Measurements from ENCODE around the gene LRR1.

LRR1 gene

GRCh38 chr14:49578141-49578540 lies 20.6 kb upstream of the LRR1 start:
- Histone ChIP-seq H3K4ac (ENCODE audit: low read length) (no peak overlapping the region), H4K91ac (ENCODE audit: low read depth, low read length, poor library complexity) (no peak overlapping the region), H2AFZ (ENCODE audit: low read length) (no peak overlapping the region), H3K23ac (ENCODE audit: low read depth, low read length, poor library complexity) (no peak overlapping the region), H2BK15ac (ENCODE audit: low read length) (no peak overlapping the region), H2BK12ac (ENCODE audit: low read length) (no peak overlapping the region), H2BK5ac (ENCODE audit: low read length) (no peak overlapping the region), H3K18ac (ENCODE audit: low read length) (no peak overlapping the region), H4K8ac (ENCODE audit: low read depth, low read length) (no peak overlapping the region), H3K79me1 (ENCODE audit: low read depth, low read length) (no peaks in the 10 kb centered on the region), H3K14ac (ENCODE audit: low read length) (no peak overlapping the region), H3K27ac (replicated peaks; ENCODE audit: low read length) (no peak overlapping the region), H3K36me3 (replicated peaks in 1 of 2; ENCODE audit: control insufficient read depth in 2 of 2, insufficient read depth in 2 of 2, low read length in 2 of 2) (peaks cover 19 to 76% of the 10 kb centered on the region in 2 donors), H3K9ac (ENCODE audit: low read depth, low read length, poor library complexity) (no peak overlapping the region), H3K4me3 (ENCODE audit: low read length in 2 of 2) (no peak overlapping the region), H2AK5ac (ENCODE audit: low read depth, low read length) (no peak overlapping the region), H3K27me3 (ENCODE audit: control insufficient read depth in 3 of 3, insufficient read depth in 3 of 3, low read depth in 1 of 3, low read length in 3 of 3) (no peaks in the 10 kb centered on the region), H3K4me2 (ENCODE audit: insufficient read depth, low read length, poor library complexity, severe bottlenecking) (no peak overlapping the region), H3K4me1 (ENCODE audit: control insufficient read depth in 2 of 2, insufficient read depth in 1 of 2, low read depth in 1 of 2, low read length in 2 of 2) (peaks cover 0 to 1% of the 10 kb centered on the region in 2 donors), H3K9me3 (replicated peaks in 1 of 2; ENCODE audit: control insufficient read depth in 2 of 2, insufficient read depth in 1 of 2, low read depth in 1 of 2, low read length in 2 of 2) (peaks cover 0 to 2% of the 10 kb centered on the region in 2 donors), H2BK120ac (ENCODE audit: low read depth, low read length) (no peak overlapping the region)
- no peak for DNase-seq (ENCODE audit: low spot score)
- 100% methylated on average over 1 of the region's 1 CpG; no CpG with 5 or more reads in 1 of the 2 donors for WGBS, 2 donors (ENCODE audit: extremely low coverage in 2 of 2, insufficient read length in 2 of 2, insufficient replicate concordance in 1 of 2)

DNA sequence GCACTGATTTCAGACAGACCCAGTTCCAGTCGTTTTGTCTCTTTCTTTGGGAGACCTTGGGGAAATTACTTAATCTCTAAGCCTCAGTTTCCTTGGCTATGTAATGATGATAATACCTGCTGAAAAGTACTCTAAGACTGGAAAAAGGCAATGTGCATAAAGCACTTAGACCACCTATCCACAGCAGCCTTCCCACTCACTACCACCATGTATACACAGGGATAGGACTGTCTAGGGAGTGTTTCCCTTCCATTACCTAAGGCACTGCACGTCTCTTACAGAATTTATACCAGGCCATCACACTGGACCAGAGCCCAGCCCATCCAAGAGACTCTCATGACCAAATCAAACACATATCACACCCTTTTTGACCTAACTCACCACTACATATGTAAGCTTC lies 18.9 kb upstream of the LRR1 start:
- Histone ChIP-seq H2BK120ac (ENCODE audit: low read depth, low read length) (no peak overlapping the region), H2AK5ac (ENCODE audit: low read depth, low read length) (no peak overlapping the region), H3K9me3 (replicated peaks in 1 of 2; ENCODE audit: control insufficient read depth in 2 of 2, insufficient read depth in 1 of 2, low read depth in 1 of 2, low read length in 2 of 2) (no peaks in the 10 kb centered on the region), H3K4me1 (ENCODE audit: control insufficient read depth in 2 of 2, insufficient read depth in 1 of 2, low read depth in 1 of 2, low read length in 2 of 2) (peaks cover 7% of the 10 kb centered on the region in 2 donors), H2BK12ac (ENCODE audit: low read length) (no peak overlapping the region), H4K91ac (ENCODE audit: low read depth, low read length, poor library complexity) (no peak overlapping the region), H2BK15ac (ENCODE audit: low read length) (no peak overlapping the region), H2AFZ (ENCODE audit: low read length) (no peak overlapping the region), H3K23ac (ENCODE audit: low read depth, low read length, poor library complexity) (no peak overlapping the region), H3K79me1 (ENCODE audit: low read depth, low read length) (no peaks in the 10 kb centered on the region), H2BK5ac (ENCODE audit: low read length) (no peak overlapping the region), H3K14ac (ENCODE audit: low read length) (no peak overlapping the region), H3K9ac (ENCODE audit: low read depth, low read length, poor library complexity) (no peak overlapping the region), H3K4me2 (ENCODE audit: insufficient read depth, low read length, poor library complexity, severe bottlenecking) (no peak overlapping the region), H3K4ac (ENCODE audit: low read length) (no peak overlapping the region), H3K4me3 (ENCODE audit: low read length in 2 of 2) (no peak overlapping the region), H4K8ac (ENCODE audit: low read depth, low read length) (no peak overlapping the region), H3K27ac (replicated peaks; ENCODE audit: low read length) (no peak overlapping the region), H3K18ac (ENCODE audit: low read length) (no peak overlapping the region), H3K27me3 (ENCODE audit: control insufficient read depth in 3 of 3, insufficient read depth in 3 of 3, low read depth in 1 of 3, low read length in 3 of 3) (no peaks in the 10 kb centered on the region), H3K36me3 (replicated peaks in 1 of 2; ENCODE audit: control insufficient read depth in 2 of 2, insufficient read depth in 2 of 2, low read length in 2 of 2) (peaks cover 23 to 81% of the 10 kb centered on the region in 2 donors)
- WGBS, 2 donors (ENCODE audit: extremely low coverage in 2 of 2, insufficient read length in 2 of 2, insufficient replicate concordance in 1 of 2) = no CpG with 5 or more reads among the region's 2 CpGs
- DNase-seq (ENCODE audit: low spot score) = no peak

DNA sequence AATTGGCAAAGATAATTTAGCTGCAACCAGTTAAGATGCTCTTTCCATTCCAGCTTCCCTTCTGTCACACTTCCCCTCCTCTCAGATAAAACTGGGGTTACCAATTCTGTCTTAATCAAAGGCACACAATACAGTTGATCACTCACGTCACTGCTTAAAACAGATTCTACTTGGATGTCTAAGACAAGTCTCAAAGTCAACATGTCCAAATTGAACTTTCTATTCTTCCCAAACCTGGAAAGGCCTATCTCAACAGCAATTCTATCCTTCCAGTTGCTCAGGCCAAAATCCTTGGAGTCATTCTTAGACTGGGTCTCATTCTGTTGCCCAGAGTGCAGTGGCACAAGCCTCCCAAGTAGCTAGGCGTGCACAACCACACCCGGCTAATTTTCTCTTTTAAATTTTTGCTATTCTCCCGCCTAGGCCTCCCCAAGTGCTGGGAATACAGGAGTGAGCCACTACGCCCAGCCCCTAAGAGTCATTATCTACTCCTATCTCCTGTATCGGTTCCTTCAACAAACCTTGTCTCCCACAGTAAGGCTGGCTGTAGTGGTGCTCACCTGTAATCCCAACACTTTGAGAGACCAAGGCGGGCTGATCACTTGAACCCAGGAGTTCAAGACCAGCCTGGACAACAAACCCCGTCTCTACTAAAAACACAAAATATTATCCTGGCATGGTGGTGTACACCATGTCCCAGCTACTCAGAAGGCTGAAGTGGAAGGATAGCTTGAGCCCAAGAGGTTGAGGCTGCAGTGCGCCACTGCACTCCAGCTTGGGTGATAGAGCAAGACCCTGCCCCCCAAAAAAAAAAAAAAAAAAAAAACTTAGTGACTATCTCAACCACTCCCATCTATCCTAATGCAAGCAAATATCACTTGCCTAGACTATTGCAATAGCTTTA lies 17.3 kb upstream of the LRR1 start:
- no peak overlapping the region for H3K4me2 ChIP-seq (ENCODE audit: insufficient read depth, low read length, poor library complexity, severe bottlenecking)
- H2AFZ ChIP-seq (ENCODE audit: low read length) = no peak overlapping the region
- WGBS, 2 donors (ENCODE audit: extremely low coverage in 2 of 2, insufficient read length in 2 of 2, insufficient replicate concordance in 1 of 2) = no CpG with 5 or more reads among the region's 9 CpGs
- H3K4ac ChIP-seq (ENCODE audit: low read length) = no peak overlapping the region
- no peak overlapping the region for H4K8ac ChIP-seq (ENCODE audit: low read depth, low read length)
- no peak overlapping the region for H3K18ac ChIP-seq (ENCODE audit: low read length)
- H3K9ac ChIP-seq (ENCODE audit: low read depth, low read length, poor library complexity) = no peak overlapping the region
- no peak overlapping the region for H3K27ac ChIP-seq (replicated peaks; ENCODE audit: low read length)
- H2BK12ac ChIP-seq (ENCODE audit: low read length) = no peak overlapping the region
- DNase-seq (ENCODE audit: low spot score) = no peak
- no peaks in the 10 kb centered on the region for H3K79me1 ChIP-seq (ENCODE audit: low read depth, low read length)
- no peak overlapping the region for H2AK5ac ChIP-seq (ENCODE audit: low read depth, low read length)
- peaks cover 7 to 11% of the 10 kb centered on the region in 2 donors for H3K4me1 ChIP-seq (ENCODE audit: control insufficient read depth in 2 of 2, insufficient read depth in 1 of 2, low read depth in 1 of 2, low read length in 2 of 2)
- H2BK5ac ChIP-seq (ENCODE audit: low read length) = no peak overlapping the region
- no peak overlapping the region for H2BK120ac ChIP-seq (ENCODE audit: low read depth, low read length)
- peaks cover 23 to 71% of the 10 kb centered on the region in 2 donors for H3K36me3 ChIP-seq (replicated peaks in 1 of 2; ENCODE audit: control insufficient read depth in 2 of 2, insufficient read depth in 2 of 2, low read length in 2 of 2)
- no peak overlapping the region for H3K14ac ChIP-seq (ENCODE audit: low read length)
- no peaks in the 10 kb centered on the region for H3K9me3 ChIP-seq (replicated peaks in 1 of 2; ENCODE audit: control insufficient read depth in 2 of 2, insufficient read depth in 1 of 2, low read depth in 1 of 2, low read length in 2 of 2)
- no peaks in the 10 kb centered on the region for H3K27me3 ChIP-seq (ENCODE audit: control insufficient read depth in 3 of 3, insufficient read depth in 3 of 3, low read depth in 1 of 3, low read length in 3 of 3)
- no peak overlapping the region for H4K91ac ChIP-seq (ENCODE audit: low read depth, low read length, poor library complexity)
- no peak overlapping the region for H3K4me3 ChIP-seq (ENCODE audit: low read length in 2 of 2)
- no peak overlapping the region for H2BK15ac ChIP-seq (ENCODE audit: low read length)
- no peak overlapping the region for H3K23ac ChIP-seq (ENCODE audit: low read depth, low read length, poor library complexity)

- peaks cover 7 to 11% of the 10 kb centered on the region in 2 donors for H3K4me1 ChIP-seq (ENCODE audit: control insufficient read depth in 2 of 2, insufficient read depth in 1 of 2, low read depth in 1 of 2, low read length in 2 of 2)
- no peak for DNase-seq (ENCODE audit: low spot score)
- no peaks in the 10 kb centered on the region for H3K9me3 ChIP-seq (replicated peaks in 1 of 2; ENCODE audit: control insufficient read depth in 2 of 2, insufficient read depth in 1 of 2, low read depth in 1 of 2, low read length in 2 of 2)
- H3K14ac ChIP-seq (ENCODE audit: low read length) = no peak overlapping the region
- H3K4ac ChIP-seq (ENCODE audit: low read length) = no peak overlapping the region
- no peak overlapping the region for H4K8ac ChIP-seq (ENCODE audit: low read depth, low read length)
- H4K91ac ChIP-seq (ENCODE audit: low read depth, low read length, poor library complexity) = no peak overlapping the region
- no peak overlapping the region for H3K4me3 ChIP-seq (ENCODE audit: low read length in 2 of 2)
- H3K23ac ChIP-seq (ENCODE audit: low read depth, low read length, poor library complexity) = no peak overlapping the region
- no peak overlapping the region for H3K27ac ChIP-seq (replicated peaks; ENCODE audit: low read length)
- H3K36me3 ChIP-seq (replicated peaks in 1 of 2; ENCODE audit: control insufficient read depth in 2 of 2, insufficient read depth in 2 of 2, low read length in 2 of 2) = peaks cover 18 to 62% of the 10 kb centered on the region in 2 donors
- no peak overlapping the region for H3K4me2 ChIP-seq (ENCODE audit: insufficient read depth, low read length, poor library complexity, severe bottlenecking)
- H2BK15ac ChIP-seq (ENCODE audit: low read length) = no peak overlapping the region
- H2BK5ac ChIP-seq (ENCODE audit: low read length) = no peak overlapping the region
- no peak overlapping the region for H2BK12ac ChIP-seq (ENCODE audit: low read length)
- no peak overlapping the region for H3K9ac ChIP-seq (ENCODE audit: low read depth, low read length, poor library complexity)
- no peaks in the 10 kb centered on the region for H3K27me3 ChIP-seq (ENCODE audit: control insufficient read depth in 3 of 3, insufficient read depth in 3 of 3, low read depth in 1 of 3, low read length in 3 of 3)
- H3K18ac ChIP-seq (ENCODE audit: low read length) = no peak overlapping the region
- H3K79me1 ChIP-seq (ENCODE audit: low read depth, low read length) = no peaks in the 10 kb centered on the region
- no peak overlapping the region for H2BK120ac ChIP-seq (ENCODE audit: low read depth, low read length)
- H2AFZ ChIP-seq (ENCODE audit: low read length) = no peak overlapping the region
- no peak overlapping the region for H2AK5ac ChIP-seq (ENCODE audit: low read depth, low read length)
- WGBS, 2 donors (ENCODE audit: extremely low coverage in 2 of 2, insufficient read length in 2 of 2, insufficient replicate concordance in 1 of 2) = no CpG with 5 or more reads among the region's 4 CpGs
Measured at GRCh38 chr14:49582113-49582977, 16.4 kb upstream of the LRR1 start.
